ENCODE results near the gene LRPPRC.

The LRPPRC gene

GRCh38 chr2:43946685-43947084, 49.1 kb downstream of the LRPPRC start:
- Mint-ChIP-seq H3K36me3 (peaks cover 12 to 22% of the 10 kb centered on the region in 2 donors), H3K27me3 (no peaks in the 10 kb centered on the region), H3K4me3 (no peak overlapping the region), H3K27ac (no peak overlapping the region), H3K4me1 (no peaks in the 10 kb centered on the region), H3K9me3 (no peaks in the 10 kb centered on the region)
- ATAC-seq (replicated peaks), result no peak
- no peak for DNase-seq

GRCh38 chr2:43945439-43945838, 50.4 kb downstream of the LRPPRC start:
- Mint-ChIP-seq H3K4me3 (no peak overlapping the region), H3K27me3 (no peaks in the 10 kb centered on the region), H3K9me3 (no peaks in the 10 kb centered on the region), H3K27ac (no peak overlapping the region), H3K36me3 (peaks cover 10 to 21% of the 10 kb centered on the region in 2 donors), H3K4me1 (no peaks in the 10 kb centered on the region)
- DNase-seq (no peak), ATAC-seq (replicated peaks) (no peak)

GRCh38 chr2:43944915-43945314, 50.9 kb downstream of the LRPPRC start:
- no peak overlapping the region for H3K4me3 Mint-ChIP-seq
- no peaks in the 10 kb centered on the region for H3K27me3 Mint-ChIP-seq
- no peak overlapping the region for H3K27ac Mint-ChIP-seq
- ATAC-seq (replicated peaks), result no peak
- peaks cover 8 to 20% of the 10 kb centered on the region in 2 donors for H3K36me3 Mint-ChIP-seq
- no peaks in the 10 kb centered on the region for H3K4me1 Mint-ChIP-seq
- no peaks in the 10 kb centered on the region for H3K9me3 Mint-ChIP-seq
- no peak for DNase-seq

DNA sequence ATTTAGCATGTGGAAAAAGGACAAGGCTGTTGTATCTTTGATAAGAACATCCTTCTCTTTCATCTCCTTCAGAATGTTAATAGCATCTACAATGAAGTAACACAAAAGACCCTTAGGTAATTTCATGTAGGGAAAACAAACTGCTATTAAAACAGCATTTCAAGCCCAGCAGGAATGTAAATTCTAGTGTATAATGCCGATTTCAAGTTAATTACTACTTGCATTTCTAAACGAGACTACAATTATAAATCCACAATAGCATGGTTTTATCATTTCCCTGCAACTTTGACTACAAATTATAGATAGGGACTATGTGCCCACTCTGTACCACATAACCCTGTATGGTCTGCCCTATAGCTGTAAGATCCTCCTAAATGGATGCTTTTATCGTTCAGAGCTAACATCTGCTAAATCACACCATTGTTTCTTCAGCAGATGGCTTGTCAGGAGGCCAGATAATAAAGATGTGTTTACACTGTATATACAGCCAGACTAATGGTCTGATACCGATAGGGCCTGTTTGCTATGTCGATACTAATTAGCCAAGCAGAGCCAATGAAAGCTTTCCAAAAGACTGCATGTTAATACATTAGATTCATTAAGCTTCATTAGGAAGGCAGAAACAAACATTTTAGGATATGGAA, 51.9 kb downstream of the LRPPRC start:
- peaks cover 10 to 27% of the 10 kb centered on the region in 2 donors for H3K36me3 Mint-ChIP-seq
- H3K4me1 Mint-ChIP-seq, result no peaks in the 10 kb centered on the region
- H3K4me3 Mint-ChIP-seq, result no peak overlapping the region
- H3K27me3 Mint-ChIP-seq, result no peaks in the 10 kb centered on the region
- ATAC-seq (replicated peaks), result no peak
- DNase-seq, result no peak
- H3K27ac Mint-ChIP-seq, result no peak overlapping the region
- no peaks in the 10 kb centered on the region for H3K9me3 Mint-ChIP-seq

DNA sequence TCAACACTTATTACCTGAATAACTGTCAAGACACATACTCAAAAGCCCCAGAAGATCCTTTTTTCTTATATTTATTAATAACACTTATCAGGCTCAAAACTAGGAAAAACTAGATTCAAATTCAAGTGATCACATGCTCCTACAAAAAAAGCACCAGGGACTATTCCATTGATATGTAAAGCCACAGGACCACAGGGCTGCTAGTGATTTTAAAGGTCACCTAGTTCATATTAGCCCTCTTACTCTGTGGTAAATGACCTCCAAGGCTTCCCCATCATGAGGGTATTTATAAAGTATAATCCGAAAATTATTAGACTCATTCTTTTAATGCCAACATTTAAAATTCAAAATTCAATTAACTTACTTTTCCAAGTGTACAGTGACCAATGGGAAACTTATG, 52.5 kb downstream of the LRPPRC start:
- no peak overlapping the region for H3K27ac Mint-ChIP-seq
- ATAC-seq (replicated peaks), result no peak
- no peaks in the 10 kb centered on the region for H3K27me3 Mint-ChIP-seq
- H3K9me3 Mint-ChIP-seq, result no peaks in the 10 kb centered on the region
- H3K4me1 Mint-ChIP-seq, result no peaks in the 10 kb centered on the region
- H3K36me3 Mint-ChIP-seq, result peaks cover 10 to 27% of the 10 kb centered on the region in 2 donors
- H3K4me3 Mint-ChIP-seq, result no peak overlapping the region
- DNase-seq, result no peak

GRCh38 chr2:43942881-43943280, 52.9 kb downstream of the LRPPRC start:
- H3K36me3 Mint-ChIP-seq, result peaks cover 10 to 30% of the 10 kb centered on the region in 2 donors
- H3K27me3 Mint-ChIP-seq, result no peaks in the 10 kb centered on the region
- no peaks in the 10 kb centered on the region for H3K9me3 Mint-ChIP-seq
- ATAC-seq (replicated peaks) (no peak), DNase-seq (no peak)
- H3K4me1 Mint-ChIP-seq, result no peaks in the 10 kb centered on the region
- H3K4me3 Mint-ChIP-seq, result no peak overlapping the region
- no peak overlapping the region for H3K27ac Mint-ChIP-seq

DNA sequence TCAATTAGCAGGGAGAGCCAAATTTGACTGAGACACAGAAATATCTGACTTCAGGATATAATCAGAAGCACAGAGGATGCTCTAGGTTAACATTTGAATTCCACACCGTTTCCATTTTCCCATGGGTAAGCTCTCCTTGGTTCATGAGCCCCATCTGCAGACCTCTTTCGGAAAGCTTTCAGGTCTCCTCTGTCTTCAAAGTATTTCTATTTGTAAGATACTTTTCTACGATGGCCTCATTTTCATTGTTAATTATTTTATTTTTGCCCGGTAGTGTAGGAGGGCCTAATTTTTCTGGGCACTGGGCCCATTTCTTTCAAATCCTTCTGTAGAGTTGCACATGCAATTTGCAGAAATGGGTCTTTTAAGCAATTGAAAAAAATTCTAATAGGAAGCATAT, 53.8 kb downstream of the LRPPRC start:
- no peaks in the 10 kb centered on the region for H3K9me3 Mint-ChIP-seq
- no peak overlapping the region for H3K4me3 Mint-ChIP-seq
- no peak for ATAC-seq (replicated peaks)
- peaks cover 8 to 26% of the 10 kb centered on the region in 2 donors for H3K36me3 Mint-ChIP-seq
- H3K4me1 Mint-ChIP-seq, result no peaks in the 10 kb centered on the region
- no peak for DNase-seq
- H3K27me3 Mint-ChIP-seq, result no peaks in the 10 kb centered on the region
- no peak overlapping the region for H3K27ac Mint-ChIP-seq

GRCh38 chr2:43941359-43941758, 54.4 kb downstream of the LRPPRC start:
- Mint-ChIP-seq H3K9me3 (no peaks in the 10 kb centered on the region), H3K36me3 (peaks cover 8 to 28% of the 10 kb centered on the region in 2 donors), H3K4me1 (no peaks in the 10 kb centered on the region), H3K27me3 (no peaks in the 10 kb centered on the region), H3K27ac (no peak overlapping the region), H3K4me3 (no peak overlapping the region)
- ATAC-seq (replicated peaks) (no peak), DNase-seq (no peak)

DNA sequence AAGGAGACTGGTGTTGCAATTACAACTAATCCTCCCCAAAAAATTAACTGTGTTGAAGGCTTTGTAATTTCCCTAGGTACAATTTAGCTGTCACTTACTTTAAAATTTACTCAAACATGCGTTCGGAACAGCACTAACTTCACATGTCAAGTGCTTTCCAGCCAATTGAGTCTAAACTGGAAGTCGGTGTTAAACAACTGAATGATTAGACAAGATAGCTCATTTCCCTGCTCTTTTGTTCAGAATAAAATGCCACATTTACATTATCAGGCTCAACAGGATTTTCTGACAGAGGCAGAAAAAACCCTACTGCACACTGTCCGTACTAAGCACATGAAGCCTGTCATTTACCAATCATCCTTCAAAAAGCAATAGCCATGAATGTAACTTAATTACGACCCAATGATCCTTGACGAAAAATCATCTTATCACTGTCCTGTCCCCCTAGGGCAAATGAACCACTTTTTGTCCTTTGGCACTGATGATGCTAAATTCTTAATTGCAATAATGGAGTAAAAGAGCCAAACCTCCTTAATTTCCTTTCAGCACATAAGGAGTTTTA, 56.0 kb downstream of the LRPPRC start:
- ATAC-seq (replicated peaks) (no peak), DNase-seq (no peak)
- Mint-ChIP-seq H3K4me3 (no peak overlapping the region), H3K36me3 (peaks cover 7 to 23% of the 10 kb centered on the region in 2 donors), H3K4me1 (no peaks in the 10 kb centered on the region), H3K9me3 (no peaks in the 10 kb centered on the region), H3K27ac (no peak overlapping the region), H3K27me3 (no peaks in the 10 kb centered on the region)

DNA sequence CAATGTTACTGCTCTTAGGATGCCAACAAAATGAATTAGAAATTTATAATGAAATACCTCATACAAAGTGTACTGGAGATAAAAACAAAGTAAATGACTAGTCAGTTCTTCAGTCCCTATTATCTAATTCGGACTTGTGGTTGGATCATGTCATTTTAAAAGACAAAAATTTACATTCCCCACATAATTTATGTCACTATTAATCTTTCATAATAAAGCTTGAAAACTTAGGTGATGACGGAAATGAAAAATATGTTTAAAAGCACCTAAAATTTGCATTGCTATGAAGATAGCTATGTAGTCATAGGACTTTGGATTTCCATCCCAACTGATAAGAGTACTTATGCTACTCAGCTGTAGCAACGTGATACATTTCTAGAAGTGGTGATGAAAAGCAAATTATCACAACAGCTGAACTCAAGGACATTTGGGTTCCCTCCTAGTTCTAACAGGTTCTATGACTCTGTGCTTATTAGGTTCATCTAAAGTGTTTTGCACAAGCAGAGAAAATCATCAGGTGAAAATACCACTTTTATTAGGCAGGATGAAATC, 58.4 kb downstream of the LRPPRC start:
- H3K27me3 Mint-ChIP-seq, result no peaks in the 10 kb centered on the region
- no peak for ATAC-seq (replicated peaks)
- H3K4me1 Mint-ChIP-seq, result no peaks in the 10 kb centered on the region
- H3K9me3 Mint-ChIP-seq, result no peaks in the 10 kb centered on the region
- H3K4me3 Mint-ChIP-seq, result no peak overlapping the region
- H3K36me3 Mint-ChIP-seq, result peaks cover 16 to 30% of the 10 kb centered on the region in 2 donors
- no peak overlapping the region for H3K27ac Mint-ChIP-seq
- no peak for DNase-seq

GRCh38 chr2:43934567-43934966, 61.2 kb downstream of the LRPPRC start:
- no peaks in the 10 kb centered on the region for H3K27me3 Mint-ChIP-seq
- H3K9me3 Mint-ChIP-seq, result no peaks in the 10 kb centered on the region
- no peak for DNase-seq
- H3K4me1 Mint-ChIP-seq, result no peaks in the 10 kb centered on the region
- ATAC-seq (replicated peaks), result no peak
- no peak overlapping the region for H3K27ac Mint-ChIP-seq
- H3K4me3 Mint-ChIP-seq, result no peak overlapping the region
- H3K36me3 Mint-ChIP-seq, result peaks cover 25 to 39% of the 10 kb centered on the region in 2 donors

GRCh38 chr2:43931293-43931692, 64.5 kb downstream of the LRPPRC start:
- no peaks in the 10 kb centered on the region for H3K9me3 Mint-ChIP-seq
- no peaks in the 10 kb centered on the region for H3K4me1 Mint-ChIP-seq
- no peaks in the 10 kb centered on the region for H3K27me3 Mint-ChIP-seq
- no peak for DNase-seq
- no peak for ATAC-seq (replicated peaks)
- no peak overlapping the region for H3K27ac Mint-ChIP-seq
- H3K4me3 Mint-ChIP-seq, result no peak overlapping the region
- H3K36me3 Mint-ChIP-seq, result peaks cover 37 to 46% of the 10 kb centered on the region in 2 donors

GRCh38 chr2:43927442-43927841, 68.3 kb downstream of the LRPPRC start:
- DNase-seq (no peak), ATAC-seq (replicated peaks) (no peak)
- no peaks in the 10 kb centered on the region for H3K4me1 Mint-ChIP-seq
- H3K9me3 Mint-ChIP-seq, result no peaks in the 10 kb centered on the region
- H3K4me3 Mint-ChIP-seq, result no peak overlapping the region
- peaks cover 37 to 53% of the 10 kb centered on the region in 2 donors for H3K36me3 Mint-ChIP-seq
- no peak overlapping the region for H3K27ac Mint-ChIP-seq
- no peaks in the 10 kb centered on the region for H3K27me3 Mint-ChIP-seq

- Mint-ChIP-seq H3K9me3 (no peaks in the 10 kb centered on the region), H3K4me1 (no peaks in the 10 kb centered on the region), H3K27me3 (no peaks in the 10 kb centered on the region), H3K4me3 (no peak overlapping the region), H3K36me3 (peaks cover 35 to 50% of the 10 kb centered on the region in 2 donors), H3K27ac (no peak overlapping the region)
- no peak for ATAC-seq (replicated peaks)
- no peak for DNase-seq
Measured at GRCh38 chr2:43925431-43925830, 70.4 kb downstream of the LRPPRC start.

- H3K9me3 Mint-ChIP-seq, result no peaks in the 10 kb centered on the region
- ATAC-seq (replicated peaks) (no peak), DNase-seq (no peak)
- H3K36me3 Mint-ChIP-seq, result peaks cover 28 to 45% of the 10 kb centered on the region in 2 donors
- H3K4me1 Mint-ChIP-seq, result no peaks in the 10 kb centered on the region
- no peak overlapping the region for H3K27ac Mint-ChIP-seq
- H3K27me3 Mint-ChIP-seq, result no peaks in the 10 kb centered on the region
- no peak overlapping the region for H3K4me3 Mint-ChIP-seq
Measured at GRCh38 chr2:43924463-43924862, 71.3 kb downstream of the LRPPRC start.
